OCI-LY1 (cell line): Measurements from ENCODE around the gene SPINK7.

Experiments used
- CTCF ChIP-seq: fragments of 200-600 bp; sonication (generic), shearing (Covaris generic); IDR thresholded peaks from 2 replicates; pipeline ENCODE4 v1.5.1; 2017; ENCODE audit warnings: mild to moderate bottlenecking, antibody characterized with exemption, low read length, moderate library complexity, mixed read lengths
- EZH2 ChIP-seq: fragments of 200-600 bp; sonication (generic), shearing (Covaris generic); IDR thresholded peaks from 2 replicates; pipeline ENCODE4 v1.8.0; 2017; ENCODE audit warnings: borderline replicate concordance, mixed run types, mild to moderate bottlenecking, antibody characterized with exemption, low read length, moderate library complexity, mixed read lengths

GRCh38 chr5:148343046-148343407 is 30.8 kb downstream of the SPINK7 start:
- TF ChIP-seq CTCF (no peak), EZH2 (no peak)
